Prostate gland (tissue), 2 donors: ENCODE data around the gene SERPINB13. TPM values are rescaled to one million over a fixed set of nuclear protein-coding genes. Genes with fewer than 3 reads are reported as not detected.

ENCODE experiments used
- DNase-seq: peaks from one replicate; pipeline ENCODE4 v3.0.0-alpha.2; 2019; ENCODE audit warnings: low spot score
- H3K27ac ChIP-seq, 2 donors: fragments of 200-600 bp; sonication (generic); 2 replicates each; pipeline ENCODE4 v1.5.1; 2017 to 2019
- H3K27me3 ChIP-seq: fragments of 200-600 bp; sonication (generic); replicated peaks from 2 replicates; pipeline ENCODE4 v1.5.1; 2019; ENCODE audit not compliant: insufficient read depth
- H3K36me3 ChIP-seq, 2 donors: fragments of 200-600 bp; sonication (generic); 1 replicate in 1 of 2; 2 replicates in 1 of 2; pipeline versions ENCODE4 v1.5.1 to v1.8.1; 2017 to 2019
- H3K4me1 ChIP-seq: fragments of 200-600 bp; sonication (generic); replicated peaks from 2 replicates; pipeline ENCODE4 v1.5.1; 2019
- H3K4me3 ChIP-seq, 2 donors: fragments of 200-600 bp; sonication (generic); 2 replicates each; pipeline ENCODE4 v1.5.1; 2017 to 2019
- H3K9me3 ChIP-seq: fragments of 200-600 bp; sonication (generic); 2 replicates; pipeline ENCODE4 v1.5.1; 2017
- CTCF ChIP-seq, 4 experiments: fragments of 200-600 bp in 2 of 4; fragments of 450-650 bp in 2 of 4; sonication (generic) in 2 of 4; IDR thresholded peaks; 1 replicate in 3 of 4; 2 replicates in 1 of 4; pipeline ENCODE4 v1.5.1; 2016 to 2019; ENCODE audit warnings: antibody characterized with exemption in 4 of 4, mild to moderate bottlenecking in 2 of 4, moderate library complexity in 2 of 4
- POLR2A ChIP-seq: fragments of 450-650 bp; IDR thresholded peaks from one replicate; pipeline ENCODE4 v1.6.1; 2016; ENCODE audit warnings: antibody characterized with exemption, mild to moderate bottlenecking
- POLR2AphosphoS5 ChIP-seq: sonication (generic); formaldehyde crosslinking; IDR thresholded peaks from one replicate; pipeline ENCODE4 v1.6.1; 2017; ENCODE audit warnings: antibody characterized with exemption
- WGBS: methylation state at CpG from one replicate; pipeline ENCODE4 v1.1.5; 2018; 5-methylcytosine and 5-hydroxymethylcytosine counted together
- intact Hi-C: fragments of 100-400 bp; cut with DNase I; formaldehyde crosslinking; loops from one replicate; pipeline ENCODE4 v1.14.2; 2022
- total RNA-seq, 2 donors: library from RNA; depleted of rRNA; stranded (reverse); fragments of >200 nt; gene quantifications; one replicate each; pipeline ENCODE4 v1.1.0, GENCODE V29; 2016

The SERPINB13 gene
- total RNA-seq, 2 donors from 2014 or later: 0.57 TPM; not detected in 1

GRCh38 chr18:63559567-63560491 is 27.3 kb upstream of the SERPINB13 start:
- no peaks in the 10 kb centered on the region for H3K9me3 ChIP-seq
- no peak overlapping the region for H3K27ac ChIP-seq
- TF ChIP-seq CTCF (IDR thresholded peaks at IDR 0.05): no peak
- no peaks in the 10 kb centered on the region for H3K36me3 ChIP-seq
- intact Hi-C loops: no loop called here
- DNase-seq: no peak
- 85% methylated on average over 9 of the region's 9 CpGs for WGBS
- no peak overlapping the region for H3K4me3 ChIP-seq
- no peaks in the 10 kb centered on the region for H3K27me3 ChIP-seq
- H3K4me1 ChIP-seq: no peaks in the 10 kb centered on the region

GRCh38 chr18:63562284-63562683 is 24.9 kb upstream of the SERPINB13 start:
- H3K36me3 ChIP-seq: no peaks in the 10 kb centered on the region
- TF ChIP-seq POLR2A (no peak), POLR2AphosphoS5 (no peak)
- no peak for DNase-seq
- H3K27me3 ChIP-seq: no peaks in the 10 kb centered on the region
- intact Hi-C loops: no loop called here
- 87% methylated on average over 4 of the region's 4 CpGs for WGBS
- no peaks in the 10 kb centered on the region for H3K4me1 ChIP-seq
- H3K27ac ChIP-seq: no peak overlapping the region
- H3K9me3 ChIP-seq: no peaks in the 10 kb centered on the region
- no peak overlapping the region for H3K4me3 ChIP-seq

GRCh38 chr18:63564021-63564420 is 23.1 kb upstream of the SERPINB13 start:
- Histone ChIP-seq H3K36me3 (no peaks in the 10 kb centered on the region), H3K27me3 (no peaks in the 10 kb centered on the region), H3K9me3 (no peaks in the 10 kb centered on the region), H3K4me1 (no peaks in the 10 kb centered on the region), H3K27ac (no peak overlapping the region), H3K4me3 (no peak overlapping the region)
- TF ChIP-seq POLR2AphosphoS5 (no peak), CTCF (IDR thresholded peaks at IDR 0.05) (no peak), POLR2A (no peak)
- intact Hi-C loops: no loop called here
- 88% methylated on average over 4 of the region's 4 CpGs for WGBS
- DNase-seq: no peak

GRCh38 chr18:63564561-63564960 is 22.6 kb upstream of the SERPINB13 start:
- Histone ChIP-seq H3K9me3 (no peaks in the 10 kb centered on the region), H3K27ac (no peak overlapping the region), H3K27me3 (no peaks in the 10 kb centered on the region), H3K4me3 (no peak overlapping the region), H3K36me3 (no peaks in the 10 kb centered on the region), H3K4me1 (no peaks in the 10 kb centered on the region)
- no peak for TF ChIP-seq CTCF (IDR thresholded peaks at IDR 0.05)
- no peak for TF ChIP-seq POLR2A
- no peak for TF ChIP-seq POLR2AphosphoS5
- 88% methylated on average over 1 of the region's 1 CpG for WGBS
- intact Hi-C loops: no loop called here
- DNase-seq: no peak

GRCh38 chr18:63567276-63567675 is 19.9 kb upstream of the SERPINB13 start:
- intact Hi-C loops: no loop called here
- no peak overlapping the region for H3K27ac ChIP-seq
- WGBS: 91% methylated on average over 5 of the region's 5 CpGs
- no peaks in the 10 kb centered on the region for H3K9me3 ChIP-seq
- H3K4me1 ChIP-seq: no peaks in the 10 kb centered on the region
- no peak for DNase-seq
- TF ChIP-seq CTCF (IDR thresholded peaks at IDR 0.05) (no peak), POLR2A (no peak), POLR2AphosphoS5 (no peak)
- H3K4me3 ChIP-seq: no peak overlapping the region
- no peaks in the 10 kb centered on the region for H3K36me3 ChIP-seq
- no peaks in the 10 kb centered on the region for H3K27me3 ChIP-seq
